ENCODE measurements around the gene PHF2.

Gene PHF2

GRCh38 chr9:93541581-93542349, 34.6 kb upstream of the PHF2 start:
- H2AFZ ChIP-seq (ENCODE audit: low read depth), result no peak overlapping the region
- H3K9ac ChIP-seq, result no peak overlapping the region
- H3K4me1 ChIP-seq (ENCODE audit: low read depth, poor library complexity, severe bottlenecking), result no peaks in the 10 kb centered on the region
- H3K4me3 ChIP-seq (IDR thresholded peaks at IDR 0.05; ENCODE audit: insufficient read depth, low read depth, low read length), result no peak overlapping the region
- no peaks in the 10 kb centered on the region for H3K27me3 ChIP-seq (ENCODE audit: insufficient read depth, low read depth)
- peaks cover 6% of the 10 kb centered on the region; the same call in 1 of the 2 replicates for H3K36me3 ChIP-seq (ENCODE audit: insufficient read depth)
- TF ChIP-seq CTCF (conservative IDR thresholded peaks at IDR 0.05; ENCODE audit: low read depth, low read length), result no peak
- H3K27ac ChIP-seq, result no peak overlapping the region
- no peaks in the 10 kb centered on the region; the same call in 1 of the 2 replicates for H4K20me1 ChIP-seq (ENCODE audit: insufficient read depth)
- no peaks in the 10 kb centered on the region for H3K79me2 ChIP-seq (ENCODE audit: insufficient read depth, low read depth)
- no peak overlapping the region for H3K4me2 ChIP-seq

GRCh38 chr9:93543117-93543516, 33.3 kb upstream of the PHF2 start:
- Histone ChIP-seq H3K79me2 (ENCODE audit: insufficient read depth, low read depth) (no peaks in the 10 kb centered on the region), H3K4me3 (IDR thresholded peaks at IDR 0.05; ENCODE audit: insufficient read depth, low read depth, low read length) (no peak overlapping the region), H4K20me1 (ENCODE audit: insufficient read depth) (no peaks in the 10 kb centered on the region), H3K4me1 (ENCODE audit: low read depth, poor library complexity, severe bottlenecking) (no peaks in the 10 kb centered on the region), H3K9ac (no peak overlapping the region), H3K27ac (no peak overlapping the region), H3K36me3 (ENCODE audit: insufficient read depth) (peaks cover 8% of the 10 kb centered on the region; the same call in 1 of the 2 replicates), H2AFZ (ENCODE audit: low read depth) (no peak overlapping the region), H3K27me3 (ENCODE audit: insufficient read depth, low read depth) (no peaks in the 10 kb centered on the region), H3K4me2 (no peak overlapping the region)
- no peak for TF ChIP-seq CTCF (conservative IDR thresholded peaks at IDR 0.05; ENCODE audit: low read depth, low read length)

- Histone ChIP-seq H4K20me1 (ENCODE audit: insufficient read depth) (no peaks in the 10 kb centered on the region), H3K27ac (no peak overlapping the region), H3K79me2 (ENCODE audit: insufficient read depth, low read depth) (no peaks in the 10 kb centered on the region), H3K4me3 (IDR thresholded peaks at IDR 0.05; ENCODE audit: insufficient read depth, low read depth, low read length) (no peak overlapping the region), H3K27me3 (ENCODE audit: insufficient read depth, low read depth) (no peaks in the 10 kb centered on the region), H3K4me1 (ENCODE audit: low read depth, poor library complexity, severe bottlenecking) (peaks cover 13% of the 10 kb centered on the region), H3K9ac (no peak overlapping the region), H3K4me2 (no peak overlapping the region), H3K36me3 (ENCODE audit: insufficient read depth) (peaks cover 8% of the 10 kb centered on the region; the same call in 1 of the 2 replicates), H2AFZ (ENCODE audit: low read depth) (no peak overlapping the region)
- no peak for TF ChIP-seq CTCF (conservative IDR thresholded peaks at IDR 0.05; ENCODE audit: low read depth, low read length)
Observed at GRCh38 chr9:93546356-93546755, 30.0 kb upstream of the PHF2 start.

- Histone ChIP-seq H2AFZ (ENCODE audit: low read depth) (no peak overlapping the region), H3K9ac (no peak overlapping the region), H3K27me3 (ENCODE audit: insufficient read depth, low read depth) (no peaks in the 10 kb centered on the region), H3K36me3 (ENCODE audit: insufficient read depth) (peaks cover 8% of the 10 kb centered on the region; the same call in 1 of the 2 replicates), H3K4me1 (ENCODE audit: low read depth, poor library complexity, severe bottlenecking) (peaks cover 25% of the 10 kb centered on the region), H3K79me2 (ENCODE audit: insufficient read depth, low read depth) (no peaks in the 10 kb centered on the region), H4K20me1 (ENCODE audit: insufficient read depth) (no peaks in the 10 kb centered on the region), H3K27ac (no peak overlapping the region), H3K4me2 (no peak overlapping the region), H3K4me3 (IDR thresholded peaks at IDR 0.05; ENCODE audit: insufficient read depth, low read depth, low read length) (no peak overlapping the region)
- no peak for TF ChIP-seq CTCF (conservative IDR thresholded peaks at IDR 0.05; ENCODE audit: low read depth, low read length)
Observed at GRCh38 chr9:93549611-93550010, 26.8 kb upstream of the PHF2 start.
